OCI-LY3 (cell line): Measurements from ENCODE around the gene RGMA.

Experiments
- CTCF ChIP-seq: fragments of 200-600, 300-600 bp; sonication (generic); IDR thresholded peaks from 2 replicates; pipeline ENCODE4 v1.5.1; 2014; ENCODE audit warnings: antibody characterized with exemption, low read length, low read depth
- EZH2phosphoT487 ChIP-seq: fragments of 200-600 bp; shearing (Covaris generic); IDR thresholded peaks from 2 replicates; pipeline ENCODE4 v1.6.1; 2018; ENCODE audit warnings: antibody characterized with exemption, mixed run types, low read depth

GRCh38 chr15:93055211-93055610 is 33.8 kb downstream of the RGMA start:
- TF ChIP-seq CTCF, result no peak
- TF ChIP-seq EZH2phosphoT487, result no peak
